ENCODE measurements around the gene BRD2.

GRCh38 chr6:32953775-32954174 lies 14.6 kb upstream of the BRD2 start:
- no peak for TF ChIP-seq CTCF (IDR thresholded peaks at IDR 0.05 in 4 of 5, conservative IDR thresholded peaks at IDR 0.05 in 1 of 5)
- no peak for TF ChIP-seq POLR2A (IDR thresholded peaks at IDR 0.05)
